Measurements from ENCODE around the gene NCAPG2.
"Not testable (repeated sequence)": the region's sequence is repeated elsewhere in the genome, so short reads cannot be mapped to it uniquely, and the experiment has no call there.

NCAPG2 gene

DNA sequence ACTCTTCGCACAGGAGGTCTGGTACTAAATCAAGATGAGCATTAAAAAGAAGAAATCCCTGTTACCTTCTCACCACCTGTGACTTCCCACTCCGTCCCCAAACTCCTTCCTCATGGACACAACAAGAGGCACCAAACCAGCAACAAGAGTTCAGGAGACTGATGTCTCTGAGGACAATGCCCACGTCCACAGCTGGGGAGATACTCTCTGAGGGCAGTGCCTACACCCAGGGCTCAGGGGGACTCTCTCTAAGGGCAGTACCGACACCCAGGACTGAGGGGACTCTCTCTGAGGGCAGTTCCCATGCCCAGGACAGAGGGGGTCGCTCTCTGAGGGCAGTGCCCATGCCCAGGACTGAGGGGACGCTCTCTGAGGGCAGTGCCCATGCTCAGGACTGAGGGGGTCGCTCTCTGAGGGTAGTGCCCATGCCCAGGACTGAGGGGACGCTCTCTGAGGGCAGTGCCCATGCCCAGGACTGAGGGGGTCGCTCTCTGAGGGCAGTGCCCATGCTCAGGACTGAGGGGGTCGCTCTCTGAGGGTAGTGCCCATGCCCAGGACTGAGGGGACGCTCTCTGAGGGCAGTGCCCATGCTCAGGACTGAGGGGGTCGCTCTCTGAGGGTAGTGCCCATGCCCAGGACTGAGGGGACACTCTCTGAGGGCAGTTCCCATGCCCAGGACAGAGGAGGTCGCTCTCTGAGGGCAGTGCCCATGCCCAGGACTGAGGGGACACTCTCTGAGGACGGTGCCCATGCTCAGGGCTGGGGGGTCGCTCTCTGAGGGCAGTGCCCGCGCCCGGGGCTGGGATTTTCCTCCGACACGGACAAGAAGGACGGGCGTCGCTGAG is 703 bp downstream of the NCAPG2 start:
- ATAC-seq; DNase-seq (ENCODE audit: low spot score in 2 of 2); H3K9me3 Mint-ChIP-seq: not testable (repeated sequence)
- peak overlapping the region; percentile 88 for H3K27ac Mint-ChIP-seq
- H3K4me3 Mint-ChIP-seq: peak overlapping the region; percentile 82
- H3K4me1 Mint-ChIP-seq: peaks cover 34% of the 10 kb centered on the region
- H3K36me3 Mint-ChIP-seq: peaks cover 47% of the 10 kb centered on the region

DNA sequence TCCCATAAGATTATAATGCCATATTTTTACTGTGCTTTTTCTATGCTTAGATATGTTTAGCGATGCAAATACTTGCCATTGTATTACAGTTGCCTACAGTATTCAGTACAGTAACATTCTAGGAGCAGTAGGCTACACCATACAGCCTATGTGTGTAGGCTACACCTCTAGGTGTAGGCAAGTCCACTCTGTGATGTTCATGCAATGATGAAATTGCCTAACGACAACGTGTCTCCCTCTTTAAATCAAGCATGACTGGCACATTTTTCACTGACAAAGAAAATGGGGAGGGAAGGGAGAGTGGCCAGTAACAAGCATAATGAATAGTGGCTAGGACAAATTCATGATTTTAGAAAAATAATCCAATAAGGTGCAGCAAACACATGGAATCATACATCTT is 1.7 kb downstream of the NCAPG2 start:
- Mint-ChIP-seq H3K36me3 (peaks cover 54% of the 10 kb centered on the region), H3K9me3 (peaks cover 3% of the 10 kb centered on the region), H3K4me3 (peak overlapping the region; percentile 82), H3K4me1 (peaks cover 34% of the 10 kb centered on the region), H3K27ac (peak overlapping the region; percentile 79)
- no peak for ATAC-seq
- no peak for DNase-seq (ENCODE audit: low spot score in 2 of 2)

DNA sequence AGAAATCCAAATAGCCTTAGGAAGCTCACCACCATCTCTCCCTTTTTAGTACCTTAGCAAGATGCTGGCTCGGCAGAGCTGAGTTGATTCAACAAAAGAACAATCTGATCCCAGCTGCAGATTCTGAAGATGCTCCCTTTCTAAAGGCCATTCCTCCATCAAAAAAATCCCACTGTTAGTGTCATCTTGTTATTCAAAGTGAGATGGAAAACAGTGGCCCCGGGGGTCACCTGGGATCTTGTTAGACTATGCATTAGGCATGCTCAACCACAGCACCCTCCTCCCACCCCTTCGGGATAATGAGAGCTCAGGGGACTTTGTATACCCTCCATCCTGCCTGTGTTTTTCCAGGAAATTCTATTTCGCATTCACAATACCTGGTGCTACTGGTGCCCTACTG is 2.4 kb downstream of the NCAPG2 start:
- H3K4me3 Mint-ChIP-seq: peak overlapping the region; percentile 82

DNA sequence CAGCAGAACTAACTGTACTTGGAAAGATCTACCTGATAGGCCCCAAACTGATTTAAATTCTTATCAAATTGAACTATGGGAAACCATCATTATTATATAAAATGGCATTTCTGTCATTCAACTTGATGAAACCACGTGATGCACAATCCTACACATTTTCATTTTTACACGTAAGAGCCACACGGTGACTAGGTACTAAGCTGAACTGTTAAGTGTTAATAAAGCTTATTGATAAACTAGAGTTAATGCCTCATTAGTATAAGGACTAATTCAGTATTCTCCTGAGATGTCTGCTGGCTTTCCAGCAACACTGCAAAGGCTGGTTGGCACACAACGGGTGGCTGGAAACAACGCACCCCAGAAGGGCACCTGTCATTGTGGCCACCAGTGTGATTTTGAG is 4.6 kb downstream of the NCAPG2 start:
- no peak for DNase-seq (ENCODE audit: low spot score in 2 of 2)
- H3K27ac Mint-ChIP-seq: no peak overlapping the region
- peaks cover 27% of the 10 kb centered on the region for H3K4me1 Mint-ChIP-seq
- peaks cover 82% of the 10 kb centered on the region for H3K36me3 Mint-ChIP-seq
- H3K9me3 Mint-ChIP-seq: no peaks in the 10 kb centered on the region
- no peak overlapping the region for H3K4me3 Mint-ChIP-seq
- ATAC-seq: no peak

More for the DNA sequence above, 2.4 kb downstream of the NCAPG2 start:
- DNase-seq (ENCODE audit: low spot score in 2 of 2): no peak
- Mint-ChIP-seq H3K9me3 (no peaks in the 10 kb centered on the region), H3K27ac (no peak overlapping the region), H3K4me1 (peaks cover 34% of the 10 kb centered on the region), H3K36me3 (peaks cover 60% of the 10 kb centered on the region)
- no peak for ATAC-seq

DNA sequence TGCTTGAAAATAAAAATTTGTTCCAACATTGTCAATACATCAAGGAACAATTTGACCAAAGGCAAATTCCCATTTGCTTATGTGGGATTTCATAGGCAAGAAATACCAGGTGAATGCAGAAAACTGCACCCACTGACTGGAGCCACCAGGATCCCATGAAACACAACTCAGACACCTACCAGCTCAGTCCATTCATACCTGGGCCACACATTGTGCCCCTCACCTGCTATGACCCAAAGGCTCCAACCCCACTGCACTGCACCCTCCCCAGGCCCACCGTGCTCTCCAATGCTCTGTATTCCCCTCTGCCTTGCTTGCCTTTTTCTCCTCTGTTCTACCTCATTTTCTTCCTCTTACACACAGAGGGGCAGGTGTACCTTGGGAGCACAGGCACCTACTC is 5.3 kb downstream of the NCAPG2 start:
- no peaks in the 10 kb centered on the region for H3K9me3 Mint-ChIP-seq
- DNase-seq (ENCODE audit: low spot score in 2 of 2): no peak
- peaks cover 84% of the 10 kb centered on the region for H3K36me3 Mint-ChIP-seq
- H3K4me3 Mint-ChIP-seq: no peak overlapping the region
- no peak overlapping the region for H3K27ac Mint-ChIP-seq
- no peak for ATAC-seq
- H3K4me1 Mint-ChIP-seq: peaks cover 27% of the 10 kb centered on the region

DNA sequence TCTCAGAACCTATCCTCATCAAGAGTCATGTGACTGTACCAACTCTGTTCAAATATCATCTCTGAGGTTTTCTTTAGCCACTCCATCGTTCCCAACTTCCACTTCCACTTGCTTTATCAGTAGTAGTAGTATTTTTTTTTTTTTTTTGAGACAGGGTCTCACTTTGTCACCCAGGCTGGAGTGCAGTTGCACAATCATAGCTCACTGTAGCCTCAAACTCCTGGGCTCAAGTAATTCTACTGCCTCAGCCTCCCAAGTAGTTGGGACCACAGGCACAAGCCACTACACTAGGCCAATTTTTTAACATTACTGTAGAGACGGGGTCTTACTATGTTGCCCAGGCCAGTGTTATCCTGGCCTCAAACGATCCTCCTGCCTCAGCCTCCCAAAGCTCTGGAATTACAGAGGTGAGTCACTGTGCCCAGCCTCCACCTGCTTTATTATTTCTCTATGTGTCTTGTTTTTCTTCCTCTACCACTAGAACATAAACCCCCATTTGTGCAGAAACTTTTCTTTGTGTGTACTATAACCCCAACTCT is 5.9 kb downstream of the NCAPG2 start:
- Mint-ChIP-seq H3K4me3 (no peak overlapping the region), H3K4me1 (peaks cover 25% of the 10 kb centered on the region), H3K36me3 (peaks cover 86% of the 10 kb centered on the region), H3K27ac (no peak overlapping the region), H3K9me3 (no peaks in the 10 kb centered on the region)
- DNase-seq (ENCODE audit: low spot score in 2 of 2): no peak
- ATAC-seq: no peak

DNA sequence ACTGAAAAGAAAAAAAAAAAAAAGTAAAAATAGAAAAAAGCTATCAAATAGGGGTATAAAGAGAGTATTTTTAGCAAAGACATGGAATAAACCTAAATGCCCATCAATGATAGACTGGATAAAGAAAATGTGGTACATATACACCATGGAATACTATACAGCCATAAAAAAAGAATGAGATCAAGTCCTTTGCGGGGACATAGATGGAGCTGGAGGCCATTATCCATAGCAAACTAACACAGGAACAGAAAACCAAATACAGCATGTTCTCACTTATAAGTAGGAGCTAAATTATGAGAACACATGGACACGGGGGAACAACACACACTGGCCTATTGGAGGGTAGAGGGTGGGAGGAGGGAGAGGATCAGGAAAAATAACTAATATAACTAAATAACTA is 7.0 kb downstream of the NCAPG2 start:
- not testable (repeated sequence) for DNase-seq (ENCODE audit: low spot score in 2 of 2); ATAC-seq; H3K9me3 Mint-ChIP-seq; H3K27ac Mint-ChIP-seq; H3K4me3 Mint-ChIP-seq
- peaks cover 88% of the 10 kb centered on the region for H3K36me3 Mint-ChIP-seq
- H3K4me1 Mint-ChIP-seq: peaks cover 14% of the 10 kb centered on the region

DNA sequence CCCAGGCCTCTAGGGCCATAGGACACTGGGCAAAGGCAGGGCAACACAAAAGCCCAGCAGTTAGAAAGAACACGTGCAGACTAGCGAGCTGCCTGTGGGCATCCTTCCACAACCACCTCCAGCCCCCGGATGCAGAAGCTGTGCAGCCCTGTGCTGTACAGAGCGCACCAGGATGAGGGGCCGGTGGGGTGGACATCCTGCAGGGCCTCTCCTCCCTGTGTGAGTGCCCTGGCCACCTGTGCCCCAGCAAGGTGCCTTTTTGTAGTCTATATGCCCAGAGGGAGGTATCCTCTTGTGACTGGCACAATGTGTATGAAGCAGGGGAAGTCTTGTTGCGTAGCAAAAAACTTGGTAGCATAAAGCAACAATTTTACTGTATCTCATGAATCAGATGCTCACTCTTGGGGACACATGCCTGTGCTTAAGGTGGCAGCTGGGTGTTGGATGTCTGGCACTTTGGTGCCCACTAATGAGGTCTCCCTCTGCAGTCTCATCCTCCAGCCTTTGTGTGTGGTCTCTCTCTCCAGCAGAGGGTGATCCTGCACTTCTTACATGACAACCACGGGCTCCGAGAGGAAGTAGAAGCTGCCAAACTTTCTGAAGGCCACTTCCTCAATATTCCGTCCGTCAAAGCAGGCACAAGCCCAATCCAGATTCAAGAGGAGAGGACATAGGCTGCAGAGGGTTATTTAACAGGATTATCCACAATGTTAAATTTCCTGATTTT is 8.7 kb downstream of the NCAPG2 start:
- DNase-seq (ENCODE audit: low spot score in 2 of 2) (no peak), ATAC-seq (peak; percentile 79)
- Mint-ChIP-seq H3K36me3 (peaks cover 87% of the 10 kb centered on the region), H3K9me3 (no peaks in the 10 kb centered on the region), H3K27ac (peak overlapping the region; percentile 33), H3K4me1 (peaks cover 8% of the 10 kb centered on the region), H3K4me3 (no peak overlapping the region)

DNA sequence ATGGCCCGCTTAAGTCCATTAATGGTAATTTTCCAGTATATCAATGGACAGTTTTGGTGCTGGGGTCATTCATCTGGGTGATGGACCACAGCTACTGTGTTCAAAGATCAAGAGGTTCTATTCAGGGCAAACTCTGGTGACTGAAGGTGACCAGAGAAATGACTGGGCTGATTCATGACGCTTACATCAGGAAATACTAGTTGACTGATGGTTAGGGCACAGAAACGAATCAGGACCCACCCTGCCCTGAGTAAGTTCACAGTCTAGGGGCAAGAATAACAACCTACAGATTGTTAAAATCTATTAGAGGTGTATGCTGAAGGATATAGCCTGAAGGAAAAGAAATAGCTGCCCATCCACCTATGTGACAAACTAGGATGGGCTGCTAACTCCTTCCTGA is 9.5 kb downstream of the NCAPG2 start:
- Mint-ChIP-seq H3K9me3 (no peaks in the 10 kb centered on the region), H3K36me3 (peaks cover 87% of the 10 kb centered on the region), H3K4me3 (no peak overlapping the region), H3K4me1 (peaks cover 5% of the 10 kb centered on the region), H3K27ac (peak overlapping the region; percentile 33)
- DNase-seq (ENCODE audit: low spot score in 2 of 2) (no peak), ATAC-seq (peak; percentile 65)

DNA sequence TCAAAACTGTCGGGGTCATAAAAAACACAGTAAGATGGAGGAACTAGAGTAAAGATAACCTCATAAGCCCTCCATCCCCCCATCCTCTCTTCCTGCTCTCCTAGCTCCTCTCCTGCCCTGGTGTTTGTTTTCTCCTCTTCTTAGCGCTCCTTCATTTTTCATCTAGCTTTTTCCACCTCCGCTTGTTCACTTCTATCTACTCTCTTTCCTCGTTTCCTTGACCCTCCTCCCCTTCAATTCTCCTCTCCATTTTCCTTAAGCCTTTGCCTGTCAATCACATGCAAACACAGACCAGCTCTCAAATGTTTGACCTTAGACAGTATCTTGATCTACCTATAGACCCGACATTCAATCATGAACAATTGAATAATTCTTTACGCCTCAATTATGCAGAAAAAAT is 10.0 kb downstream of the NCAPG2 start:
- peaks cover 87% of the 10 kb centered on the region for H3K36me3 Mint-ChIP-seq
- H3K4me1 Mint-ChIP-seq: peaks cover 5% of the 10 kb centered on the region
- DNase-seq (ENCODE audit: low spot score in 2 of 2): no peak
- peak overlapping the region; percentile 33 for H3K27ac Mint-ChIP-seq
- H3K4me3 Mint-ChIP-seq: no peak overlapping the region
- ATAC-seq: no peak
- no peaks in the 10 kb centered on the region for H3K9me3 Mint-ChIP-seq

DNA sequence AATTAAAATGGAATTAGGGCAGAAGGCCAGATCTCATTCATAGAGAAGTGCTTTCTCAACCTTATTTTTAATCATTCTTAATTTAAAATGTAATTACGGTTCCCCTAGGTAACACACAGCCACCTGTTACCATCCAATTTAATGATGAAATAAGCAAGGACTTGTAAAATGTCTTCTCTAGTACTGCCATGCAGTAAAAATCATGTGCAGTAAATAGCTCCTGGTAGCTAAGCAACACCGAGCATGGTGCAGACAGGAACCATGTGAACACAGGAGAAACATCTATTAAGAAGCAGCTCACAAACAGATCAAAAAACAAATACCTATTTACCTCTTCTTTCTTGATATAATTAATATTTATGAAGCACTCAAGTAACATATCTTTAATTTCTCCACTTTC is 15.1 kb downstream of the NCAPG2 start:
- peaks cover 93% of the 10 kb centered on the region for H3K36me3 Mint-ChIP-seq
- H3K4me3 Mint-ChIP-seq: no peak overlapping the region
- no peaks in the 10 kb centered on the region for H3K9me3 Mint-ChIP-seq
- no peak overlapping the region for H3K27ac Mint-ChIP-seq
- DNase-seq (ENCODE audit: low spot score in 2 of 2): no peak
- no peaks in the 10 kb centered on the region for H3K4me1 Mint-ChIP-seq
- no peak for ATAC-seq

DNA sequence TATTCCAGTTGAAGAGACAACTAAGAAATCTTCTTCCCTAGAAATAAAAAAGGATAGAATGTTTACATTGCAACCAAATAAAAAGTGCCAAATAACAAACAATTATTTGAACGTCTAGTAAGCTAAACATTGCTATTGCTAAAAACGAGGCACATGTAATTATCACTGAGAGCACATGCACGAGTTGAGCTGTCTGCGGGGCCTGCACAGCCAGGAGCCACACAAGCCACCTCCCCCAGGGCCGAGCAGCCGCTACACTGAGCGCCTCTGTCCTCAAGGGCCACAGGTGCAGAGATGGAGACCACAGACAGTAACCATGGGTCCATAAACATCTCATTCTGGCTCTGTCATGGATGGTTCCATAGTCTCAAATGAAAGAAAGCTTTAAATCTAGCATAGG is 17.2 kb downstream of the NCAPG2 start:
- no peaks in the 10 kb centered on the region for H3K9me3 Mint-ChIP-seq
- H3K36me3 Mint-ChIP-seq: peaks cover 85% of the 10 kb centered on the region
- ATAC-seq (no peak), DNase-seq (ENCODE audit: low spot score in 2 of 2) (no peak)
- H3K4me3 Mint-ChIP-seq: no peak overlapping the region
- no peaks in the 10 kb centered on the region for H3K4me1 Mint-ChIP-seq
- H3K27ac Mint-ChIP-seq: no peak overlapping the region

DNA sequence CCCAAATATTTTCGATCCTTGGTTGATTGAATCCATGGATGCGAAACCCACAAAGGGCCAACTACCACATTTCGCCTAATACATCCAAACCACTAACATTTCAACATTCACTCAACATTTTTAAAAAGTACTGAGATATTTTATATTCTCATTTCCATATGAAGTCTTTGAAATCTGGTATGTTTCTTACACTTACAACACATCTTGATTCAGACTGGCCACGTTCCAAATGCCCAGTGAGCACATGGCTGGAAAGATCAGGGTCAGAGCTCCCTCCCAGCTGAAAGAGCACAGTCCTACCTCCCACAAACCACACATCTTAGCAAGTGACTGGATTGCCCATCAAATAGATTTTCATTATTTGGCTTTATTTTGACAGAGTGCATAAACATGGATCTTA is 18.9 kb downstream of the NCAPG2 start:
- H3K27ac Mint-ChIP-seq: no peak overlapping the region
- no peak overlapping the region for H3K4me3 Mint-ChIP-seq
- H3K4me1 Mint-ChIP-seq: no peaks in the 10 kb centered on the region
- ATAC-seq (no peak), DNase-seq (ENCODE audit: low spot score in 2 of 2) (no peak)
- no peaks in the 10 kb centered on the region for H3K9me3 Mint-ChIP-seq
- peaks cover 79% of the 10 kb centered on the region for H3K36me3 Mint-ChIP-seq

DNA sequence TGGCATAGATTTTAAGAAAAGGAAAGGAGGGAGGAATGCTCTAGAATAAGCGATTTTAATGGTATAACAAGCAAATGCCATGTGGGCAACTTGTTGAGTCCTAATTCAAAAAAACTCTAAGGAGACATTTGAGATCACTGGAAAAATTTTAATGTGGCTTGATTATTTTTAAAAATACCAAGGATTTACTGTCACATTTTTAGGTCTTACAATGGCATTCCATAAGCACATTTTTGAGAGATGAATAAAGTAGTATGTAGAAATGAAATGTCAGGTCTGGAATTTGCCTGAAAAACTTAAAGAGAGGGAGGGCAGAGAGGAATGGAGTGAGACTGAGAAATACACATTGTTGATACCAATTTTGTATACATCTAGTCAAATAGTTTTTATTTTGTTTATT is 20.3 kb downstream of the NCAPG2 start:
- H3K27ac Mint-ChIP-seq: peak overlapping the region; percentile 48
- H3K4me1 Mint-ChIP-seq: no peaks in the 10 kb centered on the region
- no peak overlapping the region for H3K4me3 Mint-ChIP-seq
- DNase-seq (ENCODE audit: low spot score in 2 of 2): no peak
- H3K9me3 Mint-ChIP-seq: no peaks in the 10 kb centered on the region
- H3K36me3 Mint-ChIP-seq: peaks cover 79% of the 10 kb centered on the region
- no peak for ATAC-seq

DNA sequence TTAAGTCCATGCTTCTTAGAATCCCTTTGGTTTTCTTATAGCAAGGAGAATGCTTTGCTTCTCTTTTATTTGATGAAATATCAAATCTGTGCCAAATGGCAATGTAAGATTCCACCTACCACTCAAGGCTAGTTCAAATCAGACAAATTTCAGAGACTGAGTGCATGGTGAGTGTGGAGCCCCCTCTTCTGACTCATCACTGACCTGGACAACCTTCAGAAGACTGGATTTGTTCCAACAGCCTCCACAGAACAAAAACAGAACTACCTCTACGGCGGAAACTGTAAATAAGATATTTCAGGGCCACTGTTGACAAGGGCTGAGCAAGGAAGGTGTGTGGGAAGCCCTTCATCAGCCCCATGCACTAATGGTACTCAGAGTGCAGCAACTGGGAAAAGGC is 21.1 kb downstream of the NCAPG2 start:
- ATAC-seq (no peak), DNase-seq (ENCODE audit: low spot score in 2 of 2) (no peak)
- Mint-ChIP-seq H3K4me3 (no peak overlapping the region), H3K4me1 (no peaks in the 10 kb centered on the region), H3K27ac (peak overlapping the region; percentile 48), H3K36me3 (peaks cover 79% of the 10 kb centered on the region), H3K9me3 (no peaks in the 10 kb centered on the region)

DNA sequence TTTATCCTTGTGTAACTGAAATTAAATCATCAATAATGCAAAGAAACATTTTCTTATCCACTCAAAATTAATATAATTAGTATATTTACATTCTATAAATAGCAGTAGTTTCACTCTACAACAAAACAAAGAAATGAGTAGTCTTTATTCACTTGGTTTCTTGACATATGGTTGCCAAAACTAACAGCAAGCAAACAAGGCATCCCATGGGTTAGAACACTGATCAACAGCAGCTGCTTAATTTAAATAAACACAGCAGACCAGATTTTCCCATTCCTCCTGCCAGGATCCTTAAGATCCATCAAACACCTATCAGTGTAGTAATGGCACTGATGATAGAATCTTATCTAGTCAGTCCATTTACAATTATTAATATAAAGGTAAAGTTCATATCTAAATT is 22.1 kb downstream of the NCAPG2 start:
- Mint-ChIP-seq H3K36me3 (peaks cover 79% of the 10 kb centered on the region), H3K4me3 (no peak overlapping the region), H3K9me3 (no peaks in the 10 kb centered on the region), H3K27ac (no peak overlapping the region), H3K4me1 (no peaks in the 10 kb centered on the region)
- no peak for DNase-seq (ENCODE audit: low spot score in 2 of 2)
- ATAC-seq: no peak

Measured in stimulated activated effector memory CD8-positive, alpha-beta T cell treated with anti-CD3 and anti-CD28 coated beads, Interleukin-12 subunit alpha, Interleukin-12 subunit beta, amount 100 ng/mL, for 72 hours (primary cell).